Coronary artery (tissue), 2 donors: ENCODE results near the gene LACC1.

Experiments
- DNase-seq: peaks from one replicate; pipeline ENCODE4 v3.0.0-alpha.2; 2017; ENCODE audit warnings: low spot score
- H3K27ac ChIP-seq, 2 donors: fragments of 200-600 bp; sonication (generic); one replicate each; pipeline ENCODE4 v1.5.1; 2016 to 2019
- H3K4me3 ChIP-seq: fragments of 200-600 bp; sonication (generic); 2 replicates; pipeline ENCODE4 v1.5.1; 2016; ENCODE audit warnings: mild to moderate bottlenecking, moderate library complexity
- TF ChIP-seq, protein P1 (sequence below): fragments of 200-600 bp; sonication (generic); IDR thresholded peaks from one replicate; pipeline ENCODE4 v1.5.1; 2019; ENCODE audit warnings: antibody characterized with exemption

LACC1 gene

DNA sequence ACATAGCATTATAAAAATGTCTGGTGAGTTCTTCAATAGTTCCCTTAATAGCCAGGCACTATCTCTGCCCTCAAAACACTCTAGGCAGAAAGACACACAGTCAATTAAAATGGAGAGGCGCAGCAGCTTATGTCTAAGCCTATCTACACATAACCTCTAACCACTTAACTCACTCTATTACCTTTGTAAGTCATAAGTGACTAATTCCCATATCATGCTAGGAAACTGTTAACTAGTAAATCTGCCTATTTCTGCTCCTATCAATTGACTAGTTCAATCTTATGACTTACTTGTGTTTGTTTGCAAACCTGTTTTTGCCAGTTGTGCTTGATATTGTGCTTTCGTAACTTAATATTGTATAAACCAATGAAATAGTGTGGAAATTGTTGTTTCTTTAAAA is 3.3 kb upstream of the LACC1 start:
- TF ChIP-seq, protein P1, sequence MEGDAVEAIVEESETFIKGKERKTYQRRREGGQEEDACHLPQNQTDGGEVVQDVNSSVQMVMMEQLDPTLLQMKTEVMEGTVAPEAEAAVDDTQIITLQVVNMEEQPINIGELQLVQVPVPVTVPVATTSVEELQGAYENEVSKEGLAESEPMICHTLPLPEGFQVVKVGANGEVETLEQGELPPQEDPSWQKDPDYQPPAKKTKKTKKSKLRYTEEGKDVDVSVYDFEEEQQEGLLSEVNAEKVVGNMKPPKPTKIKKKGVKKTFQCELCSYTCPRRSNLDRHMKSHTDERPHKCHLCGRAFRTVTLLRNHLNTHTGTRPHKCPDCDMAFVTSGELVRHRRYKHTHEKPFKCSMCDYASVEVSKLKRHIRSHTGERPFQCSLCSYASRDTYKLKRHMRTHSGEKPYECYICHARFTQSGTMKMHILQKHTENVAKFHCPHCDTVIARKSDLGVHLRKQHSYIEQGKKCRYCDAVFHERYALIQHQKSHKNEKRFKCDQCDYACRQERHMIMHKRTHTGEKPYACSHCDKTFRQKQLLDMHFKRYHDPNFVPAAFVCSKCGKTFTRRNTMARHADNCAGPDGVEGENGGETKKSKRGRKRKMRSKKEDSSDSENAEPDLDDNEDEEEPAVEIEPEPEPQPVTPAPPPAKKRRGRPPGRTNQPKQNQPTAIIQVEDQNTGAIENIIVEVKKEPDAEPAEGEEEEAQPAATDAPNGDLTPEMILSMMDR: no peak
- Histone ChIP-seq H3K4me3 (no peak overlapping the region), H3K27ac (no peak overlapping the region)
- DNase-seq: no peak

DNA sequence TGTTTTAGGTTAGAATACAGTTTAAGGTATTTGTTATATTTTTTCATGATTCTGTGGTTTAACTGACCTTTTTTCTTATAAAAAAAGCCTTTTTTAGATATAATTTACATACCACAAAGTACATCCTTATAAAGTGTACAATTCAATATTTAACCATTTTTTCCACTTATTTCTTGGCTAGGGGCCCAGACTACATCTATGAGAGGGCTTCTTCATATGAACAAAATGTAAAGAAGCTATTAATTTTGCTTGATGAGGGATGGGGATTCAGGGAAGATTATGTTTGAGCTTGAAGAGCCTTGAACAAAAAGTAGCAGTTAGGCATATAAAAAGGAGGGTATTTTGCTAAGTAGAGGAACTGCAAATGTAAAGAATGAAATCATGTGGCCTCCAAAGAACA is 2.4 kb upstream of the LACC1 start:
- H3K4me3 ChIP-seq: no peak overlapping the region
- no peak overlapping the region for H3K27ac ChIP-seq
- no peak for DNase-seq
- TF ChIP-seq, protein P1: no peak

DNA sequence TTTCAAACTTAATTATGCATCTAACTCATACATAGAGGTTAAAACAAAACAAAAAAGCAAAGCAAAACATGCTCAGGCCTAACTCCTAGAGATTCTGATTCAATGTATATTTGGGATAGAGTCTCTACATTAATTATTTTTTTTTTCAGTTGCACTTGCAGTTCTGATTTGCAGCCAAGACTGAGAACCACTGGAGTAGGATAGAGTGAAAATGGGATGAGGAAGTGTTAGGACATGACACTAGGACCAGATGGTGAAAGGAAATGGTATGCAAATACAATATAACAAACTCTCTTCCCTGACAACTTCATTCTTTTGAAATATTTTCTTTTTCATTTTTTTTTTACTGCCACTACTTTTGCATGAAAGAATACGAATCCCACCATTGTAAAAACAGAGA is 1.9 kb upstream of the LACC1 start:
- TF ChIP-seq, protein P1: no peak
- Histone ChIP-seq H3K4me3 (no peak overlapping the region), H3K27ac (no peak overlapping the region)
- no peak for DNase-seq

DNA sequence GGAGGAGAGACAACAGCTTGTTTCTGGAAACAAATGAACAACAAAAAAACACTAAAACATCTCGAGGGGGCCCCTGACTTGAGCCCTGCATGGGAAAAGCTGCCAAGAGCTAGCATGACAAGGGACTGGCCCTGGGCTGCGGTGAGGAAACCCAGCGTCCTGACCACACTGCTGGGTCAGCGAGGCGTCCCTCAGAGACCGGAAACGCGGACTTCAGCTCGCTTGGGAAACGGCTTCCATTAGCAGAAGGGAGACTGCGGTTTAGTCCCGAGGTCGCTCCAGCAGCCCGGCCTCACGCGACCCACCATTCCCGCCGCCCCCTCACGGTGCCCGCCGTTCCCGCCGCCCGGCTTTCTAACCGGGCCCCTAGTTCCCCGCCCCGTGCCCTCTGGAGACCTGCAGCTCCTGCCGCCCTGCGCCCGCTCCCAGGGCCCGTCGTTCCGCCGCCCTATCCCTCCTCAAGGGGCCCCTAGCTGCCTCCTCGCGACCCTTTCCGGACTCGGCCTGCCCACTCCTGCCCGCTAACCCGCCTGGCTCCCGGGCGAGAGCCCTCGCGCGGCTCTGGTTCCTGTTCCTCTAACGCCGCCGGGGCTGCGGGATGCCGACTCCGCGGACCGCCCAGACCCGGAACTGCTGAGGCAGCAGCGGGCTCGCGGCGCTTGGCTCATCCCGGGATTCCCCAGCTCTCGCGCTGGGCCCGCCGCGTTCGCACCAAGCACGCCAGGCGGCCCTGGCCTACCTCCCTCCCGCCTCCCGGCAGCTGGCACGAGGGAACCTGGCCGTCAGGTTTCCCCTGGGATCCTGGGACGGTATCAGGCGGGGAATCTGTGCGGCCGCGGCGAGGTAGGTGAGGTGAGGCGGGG is 581 bp upstream of the LACC1 start, which contains the start of gene CCDC122:
TSS of gene CCDC122 (minus strand) at position 849 of the 863 bp plus-strand sequence. CDS start 10,364 bp downstream, outside the sequence.
- peak; percentile 90 for DNase-seq
- Histone ChIP-seq H3K4me3 (peak within 1 kb of the TSS; percentile 94), H3K27ac (peak within 1 kb of the TSS; percentile 96 to 98)
- TF ChIP-seq, protein P1: no peak

DNA sequence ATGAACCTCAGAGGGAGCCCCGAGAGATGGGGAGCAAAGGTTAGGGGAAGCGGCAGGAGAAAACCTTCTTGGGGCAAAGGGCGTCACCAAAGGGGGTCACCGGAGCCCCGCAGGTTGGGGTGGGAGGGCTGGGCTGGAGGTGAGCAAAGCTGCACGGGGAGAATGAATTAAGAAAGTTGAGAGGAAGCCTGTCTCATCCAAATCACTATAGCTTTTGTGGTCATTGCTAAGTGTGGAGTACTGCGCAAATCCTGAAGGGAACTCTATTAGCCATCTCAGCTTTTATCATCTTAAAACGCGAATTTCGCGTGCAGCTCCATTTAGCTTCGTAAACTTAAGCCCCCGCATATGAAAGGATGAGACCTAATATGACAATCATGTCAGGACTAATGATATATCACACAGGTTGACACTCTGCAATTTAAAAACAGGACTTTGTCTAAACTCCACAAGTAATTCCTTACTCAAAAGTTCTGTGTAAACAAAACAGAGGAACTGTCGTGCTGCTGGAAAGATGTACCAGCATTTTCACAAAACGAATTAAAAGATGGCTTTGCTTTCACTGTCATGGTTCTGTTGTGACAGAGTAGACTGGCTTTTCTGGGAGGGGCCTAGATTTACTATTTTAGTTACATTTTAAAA is 631 bp downstream of the LACC1 start:
- TF ChIP-seq, protein P1: no peak
- Histone ChIP-seq H3K4me3 (peak overlapping the region; percentile 94), H3K27ac (peak overlapping the region in 1 of 2 donors; percentile 98)
- DNase-seq: no peak

DNA sequence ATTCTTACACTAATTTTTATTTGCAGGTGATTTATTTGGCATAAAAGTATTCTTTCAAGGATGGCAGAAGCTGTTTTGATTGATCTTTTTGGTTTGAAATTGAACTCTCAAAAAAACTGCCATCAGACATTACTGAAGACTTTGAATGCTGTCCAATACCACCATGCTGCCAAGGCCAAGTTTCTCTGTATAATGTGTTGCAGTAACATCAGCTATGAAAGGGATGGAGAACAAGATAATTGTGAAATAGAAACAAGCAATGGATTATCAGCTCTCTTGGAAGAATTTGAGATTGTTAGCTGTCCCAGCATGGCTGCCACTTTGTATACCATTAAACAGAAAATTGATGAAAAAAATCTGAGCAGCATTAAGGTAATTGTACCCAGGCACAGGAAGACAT is 1.2 kb downstream of the LACC1 start:
- Histone ChIP-seq H3K4me3 (no peak overlapping the region), H3K27ac (no peak overlapping the region)
- TF ChIP-seq, protein P1: no peak
- no peak for DNase-seq
